GM13977 (cell line): ENCODE data around the gene ZNF423.

Source experiments
- DNase-seq: peaks from one replicate; pipeline ENCODE4 v3.0.0; 2012; ENCODE audit warnings: low spot score
- CTCF ChIP-seq: IDR thresholded peaks from 2 replicates; pipeline ENCODE4 v1.5.1; 2012; ENCODE audit warnings: mild to moderate bottlenecking, control low read depth; ENCODE audit not compliant: insufficient read depth; ENCODE audit errors: extremely low read depth, missing control alignments
- in situ Hi-C: fragments of 300-500 bp; cut with MboI; formaldehyde crosslinking; loops from one replicate; pipeline ENCODE4 v1.12.0; 2022; ENCODE audit warnings: low sequenced_read_pairs, low pct_unique_long_range_greater_than_20kb, mixed read lengths, inconsistent platforms; ENCODE audit not compliant: unreplicated experiment

The ZNF423 gene

DNA sequence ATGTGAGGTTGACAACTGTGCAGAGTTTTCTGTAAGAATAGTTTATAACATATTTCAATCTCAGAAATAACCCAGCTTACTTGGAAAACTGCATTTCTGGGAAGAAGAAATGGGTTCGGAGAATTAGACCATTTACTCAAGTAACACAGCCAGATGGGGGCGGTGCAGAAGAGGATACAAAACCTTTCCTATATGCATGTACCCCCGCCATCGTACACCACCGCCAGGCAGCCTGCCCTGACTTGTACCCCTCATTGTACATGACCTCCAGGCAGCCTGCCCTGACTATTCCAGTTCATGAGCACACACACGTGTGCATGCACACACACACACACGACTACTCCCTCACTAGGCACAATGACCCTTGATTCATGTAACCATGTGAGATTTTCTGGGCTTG lies 328.3 kb downstream of the ZNF423 start:
- in situ Hi-C loops = no loop called here
- TF ChIP-seq CTCF = no peak
- DNase-seq = no peak

GRCh38 chr16:49526860-49527365 lies 329.0 kb downstream of the ZNF423 start:
- TF ChIP-seq CTCF = no peak
- in situ Hi-C loops = no loop called here
- no peak for DNase-seq

DNA sequence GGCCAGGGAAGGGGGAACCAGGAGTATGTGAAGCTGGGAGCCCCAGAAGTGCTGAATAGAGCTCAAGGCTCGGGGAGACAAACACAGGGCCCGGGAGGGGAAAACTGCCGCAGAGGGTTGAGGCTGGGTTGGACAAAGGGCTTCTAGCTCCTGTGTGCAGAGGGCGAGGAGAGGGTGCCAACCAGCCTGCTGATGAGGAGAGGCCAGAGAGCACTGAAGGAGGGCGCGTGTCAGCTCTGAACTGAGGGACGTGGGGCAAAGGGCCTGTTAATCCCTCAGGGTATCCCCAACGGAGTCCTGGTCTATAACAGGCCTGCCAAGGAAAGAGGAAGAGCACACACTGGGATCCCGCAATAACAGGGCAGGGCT lies 331.0 kb downstream of the ZNF423 start:
- no peak for DNase-seq
- in situ Hi-C loops = no loop called here
- no peak for TF ChIP-seq CTCF

DNA sequence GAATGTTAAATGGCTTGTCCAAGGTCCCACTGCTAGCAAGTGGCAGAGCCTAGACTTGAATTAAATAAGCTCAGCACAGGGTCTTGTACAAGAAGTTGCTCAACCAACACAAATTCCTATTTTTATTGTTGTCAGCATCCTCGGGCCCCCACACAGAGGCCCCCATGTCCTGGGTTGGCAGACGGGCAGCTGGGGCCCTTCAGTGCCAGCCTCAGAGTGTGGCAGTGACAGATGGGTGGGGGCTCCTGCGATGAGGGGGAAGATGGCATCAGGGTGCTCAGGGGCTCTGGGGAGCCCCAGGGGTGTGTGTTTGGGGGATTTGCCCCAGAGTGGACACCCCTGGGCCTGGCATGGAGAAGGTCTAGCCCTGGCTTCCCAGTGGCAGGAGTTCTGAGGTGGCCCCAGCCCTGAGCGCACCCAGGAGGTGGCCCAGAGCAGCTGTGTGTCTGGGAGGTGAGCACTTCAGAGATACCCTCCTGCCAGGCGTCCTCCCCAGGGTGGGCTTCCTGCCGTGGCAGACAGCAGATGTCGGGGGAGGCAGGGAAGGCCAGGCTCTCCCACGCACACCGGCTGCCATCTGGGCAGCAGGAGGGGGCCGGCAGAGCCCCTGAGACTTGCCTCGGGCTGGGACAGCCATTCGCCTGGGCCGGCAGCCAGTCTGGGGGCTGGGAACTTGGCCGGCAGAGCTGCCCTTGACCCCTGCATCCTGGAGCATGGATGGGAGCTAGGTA lies 331.5 kb downstream of the ZNF423 start:
- no peak for DNase-seq
- TF ChIP-seq CTCF = no peak
- in situ Hi-C loops = no loop called here

DNA sequence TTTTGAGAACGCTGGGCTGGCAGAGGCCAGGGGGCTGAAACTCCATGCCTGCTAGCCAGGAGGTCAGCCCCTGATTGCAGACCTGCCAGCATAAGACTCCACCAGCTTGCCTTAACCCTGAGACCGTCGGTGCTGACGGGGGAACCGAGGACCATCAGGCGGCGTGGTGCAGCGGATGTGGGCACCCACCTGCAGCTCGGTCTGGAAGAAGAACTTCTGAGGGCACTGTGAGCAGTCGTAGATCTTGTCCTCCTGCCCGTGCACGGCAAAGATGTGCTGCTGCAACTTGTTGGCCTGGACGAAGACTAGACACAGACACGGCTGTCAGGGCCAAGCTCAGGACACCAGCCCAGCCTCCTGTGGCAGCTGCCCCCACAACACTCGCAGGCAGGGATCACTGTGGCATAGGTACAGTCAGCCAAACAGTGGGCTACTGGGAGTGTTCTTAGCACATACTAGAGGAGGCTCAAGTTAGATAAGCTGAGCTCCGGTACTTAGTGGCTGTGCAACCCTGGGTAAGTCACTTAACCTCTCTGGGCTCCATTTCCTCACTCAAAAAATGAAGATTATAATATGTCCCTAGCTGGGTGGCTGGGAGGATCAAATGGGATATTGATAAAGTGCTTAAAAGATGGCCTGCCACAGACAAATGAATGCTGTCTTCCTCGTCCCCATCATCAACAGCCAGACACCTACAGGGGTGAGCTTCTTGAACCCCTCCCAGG lies 332.3 kb downstream of the ZNF423 start:
- no peak for TF ChIP-seq CTCF
- in situ Hi-C loops = no loop called here
- DNase-seq = no peak

DNA sequence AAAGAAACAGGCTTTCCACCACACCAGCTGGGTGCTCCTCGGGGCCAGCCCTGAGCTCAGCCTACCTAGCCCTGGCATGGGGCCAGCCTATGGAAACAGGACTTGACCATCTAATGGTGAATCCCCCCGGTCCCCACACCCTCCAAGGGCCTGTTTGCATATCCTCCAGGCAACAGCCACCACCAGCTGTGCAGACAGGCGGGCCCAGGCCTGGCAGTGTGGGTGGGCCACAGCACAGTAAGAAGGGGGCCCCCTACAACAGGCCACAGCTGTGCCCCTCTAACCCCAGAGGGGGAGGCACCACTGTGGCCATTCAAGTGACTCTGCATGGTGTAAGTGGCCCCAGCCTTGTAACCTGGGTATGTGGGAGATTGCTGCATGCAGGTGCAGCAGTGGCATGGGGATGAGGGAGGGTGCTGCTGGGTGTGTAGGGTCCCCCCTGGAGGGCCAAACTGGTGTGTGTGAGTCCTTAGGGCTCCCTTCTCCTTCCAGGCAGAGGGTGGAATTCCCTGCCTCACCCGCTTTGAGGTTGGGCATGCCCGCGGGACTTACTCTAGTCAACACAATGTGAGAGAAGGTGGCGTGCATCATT lies 334.1 kb downstream of the ZNF423 start:
- in situ Hi-C loops = no loop called here
- no peak for TF ChIP-seq CTCF

More for the DNA sequence above, 334.1 kb downstream of the ZNF423 start:
- DNase-seq = no peak
